OCI-M2 (cell line): ENCODE measurements around the gene NPIPA1.
"Not testable (repeated sequence)": the region's sequence is repeated elsewhere in the genome, so short reads cannot be mapped to it uniquely, and the experiment has no call there.

Source experiments
- DNase-seq: peaks from one replicate; lab custom pipeline; 2025; ENCODE audit not compliant: unreplicated experiment; lab: John Stamatoyannopoulos, UW

NPIPA1 gene

GRCh38 chr16:14937143-14937542 is at the start of gene NPIPA1:
TSS of gene NPIPA1 (plus strand) at chr16:14937443. CDS start at chr16:14937443, 0 bp downstream.
- DNase-seq, result not testable (repeated sequence)

GRCh38 chr16:14892111-14892510 is 45.1 kb upstream of the NPIPA1 start:
- DNase-seq, result not testable (repeated sequence)

- not testable (repeated sequence) for DNase-seq
Observed at GRCh38 chr16:14895382-14895781, 41.9 kb upstream of the NPIPA1 start.

- not testable (repeated sequence) for DNase-seq
Observed at GRCh38 chr16:14896023-14896422, 41.2 kb upstream of the NPIPA1 start.

- DNase-seq, result not testable (repeated sequence)
Observed at GRCh38 chr16:14897006-14897664, 40.1 kb upstream of the NPIPA1 start.

GRCh38 chr16:14898162-14898561 is 39.1 kb upstream of the NPIPA1 start:
- DNase-seq, result not testable (repeated sequence)

GRCh38 chr16:14903191-14903957 is 33.9 kb upstream of the NPIPA1 start:
- not testable (repeated sequence) for DNase-seq

GRCh38 chr16:14909744-14910143 is 27.5 kb upstream of the NPIPA1 start:
- DNase-seq, result not testable (repeated sequence)

- DNase-seq, result not testable (repeated sequence)
Observed at GRCh38 chr16:14910833-14911629, 26.2 kb upstream of the NPIPA1 start.

GRCh38 chr16:14911954-14912353 is 25.3 kb upstream of the NPIPA1 start:
- DNase-seq, result not testable (repeated sequence)

GRCh38 chr16:14912588-14912987 is 24.7 kb upstream of the NPIPA1 start:
- DNase-seq, result not testable (repeated sequence)

GRCh38 chr16:14918504-14918903 is 18.7 kb upstream of the NPIPA1 start:
- not testable (repeated sequence) for DNase-seq

GRCh38 chr16:14919837-14920600 is 17.2 kb upstream of the NPIPA1 start:
- not testable (repeated sequence) for DNase-seq

- DNase-seq, result not testable (repeated sequence)
Observed at GRCh38 chr16:14922285-14922684, 15.0 kb upstream of the NPIPA1 start.

GRCh38 chr16:14922968-14923367 is 14.3 kb upstream of the NPIPA1 start:
- DNase-seq, result not testable (repeated sequence)

- not testable (repeated sequence) for DNase-seq
Observed at GRCh38 chr16:14923394-14924088, 13.7 kb upstream of the NPIPA1 start.

GRCh38 chr16:14924359-14924758 is 12.9 kb upstream of the NPIPA1 start:
- DNase-seq, result not testable (repeated sequence)

- not testable (repeated sequence) for DNase-seq
Observed at GRCh38 chr16:14924982-14925381, 12.3 kb upstream of the NPIPA1 start.

- not testable (repeated sequence) for DNase-seq
Observed at GRCh38 chr16:14928064-14928714, 9.1 kb upstream of the NPIPA1 start.
